Fibroblast of lung (primary cell): ENCODE measurements around the gene TMCO5A. TPM values are rescaled to one million over a fixed set of nuclear protein-coding genes. Genes with fewer than 3 reads are reported as not detected.
A peak's percentile ranks its signal among the peaks of the same experiment; 100 is the strongest.

Source experiments
- DNase-seq, 2 donors: peaks; one replicate each; pipeline versions ENCODE4 v3.0.0 to v3.0.0-alpha.2; 2010; ENCODE audit warnings: low read depth in 2 of 2
- H2AFZ ChIP-seq: 2 replicates; pipeline ENCODE4 v1.5.1; 2012; ENCODE audit warnings: low read length, control low read depth, inconsistent platforms
- H3K27ac ChIP-seq: 2 replicates; pipeline ENCODE4 v1.5.1; 2011; ENCODE audit warnings: low read length, control low read depth; ENCODE audit not compliant: insufficient read depth
- H3K27me3 ChIP-seq: 2 replicates; pipeline ENCODE4 v1.5.1; 2011; ENCODE audit warnings: mild to moderate bottlenecking, low read length; ENCODE audit not compliant: control insufficient read depth, insufficient read depth
- H3K36me3 ChIP-seq: 2 replicates; pipeline ENCODE4 v1.5.1; 2011; ENCODE audit warnings: low read length; ENCODE audit not compliant: control insufficient read depth, insufficient read depth
- H3K4me1 ChIP-seq: 2 replicates; pipeline ENCODE4 v1.5.1; 2011; ENCODE audit warnings: low read length; ENCODE audit not compliant: control insufficient read depth, insufficient read depth; ENCODE audit errors: extremely low read depth
- H3K4me2 ChIP-seq: 2 replicates; pipeline ENCODE4 v1.5.1; 2011; ENCODE audit warnings: low read length, control low read depth; ENCODE audit not compliant: insufficient read depth; ENCODE audit errors: extremely low read depth
- H3K4me3 ChIP-seq, 4 experiments: fragments of 200-600 bp in 1 of 4; sonication (generic) in 1 of 4; replicated peaks in 1 of 4; 2 replicates each; pipeline ENCODE4 v1.5.1; 2011 to 2016; ENCODE audit warnings: low read length in 4 of 4, low read depth in 3 of 4, mild to moderate bottlenecking in 3 of 4, control low read depth in 2 of 4, inconsistent platforms in 1 of 4, mixed read lengths in 1 of 4; ENCODE audit not compliant: insufficient read depth in 1 of 4; ENCODE audit errors: control extremely low read depth in 1 of 4
- H3K79me2 ChIP-seq: 2 replicates; pipeline ENCODE4 v1.5.1; 2012; ENCODE audit warnings: mild to moderate bottlenecking, low read length, inconsistent platforms; ENCODE audit not compliant: control insufficient read depth, insufficient read depth
- H3K9ac ChIP-seq: 2 replicates; pipeline ENCODE4 v1.5.1; 2011; ENCODE audit warnings: mild to moderate bottlenecking, low read length, control low read depth; ENCODE audit not compliant: insufficient read depth
- H3K9me3 ChIP-seq: 2 replicates; pipeline ENCODE4 v1.5.1; 2012; ENCODE audit warnings: low read depth, low read length; ENCODE audit not compliant: control insufficient read depth, insufficient read depth
- H4K20me1 ChIP-seq: 2 replicates; pipeline ENCODE4 v1.5.1; 2011; ENCODE audit warnings: low read length; ENCODE audit not compliant: control insufficient read depth, insufficient read depth; ENCODE audit errors: extremely low read depth
- EZH2 ChIP-seq: IDR thresholded peaks from 2 replicates; pipeline ENCODE4 v1.5.1; 2012; ENCODE audit warnings: low read length, control low read depth, mild to moderate bottlenecking; ENCODE audit errors: missing control alignments
- polyA plus RNA-seq, 2 donors: library from polyadenylated mRNA; depleted of rRNA in 1 of 2; stranded (reverse) in 1 of 2; unstranded in 1 of 2; fragments of >200 nt; gene quantifications; 2 replicates each; pipeline ENCODE4 v1.2.1, GENCODE V29; 2011 to 2012; ENCODE audit warnings: missing spikeins in 1 of 2
- total RNA-seq: library from RNA; depleted of rRNA; stranded (reverse); fragments of >200 nt; gene quantifications from 2 replicates; pipeline ENCODE4 v1.2.1, GENCODE V29; 2014
- TF ChIP-seq, protein P1 (sequence below), 2 donors: IDR thresholded peaks in 1 of 2; conservative IDR thresholded peaks in 1 of 2; 1 replicate in 1 of 2; 2 replicates in 1 of 2; pipeline ENCODE4 v1.5.1; 2011 to 2012; ENCODE audit warnings: low read length in 2 of 2, control low read depth in 1 of 2, inconsistent platforms in 1 of 2, low read depth in 1 of 2, mild to moderate bottlenecking in 1 of 2

The TMCO5A gene
- total and polyA plus RNA-seq, 2 donors (not counting 1 experiment from before 2014, with no cell fraction given) = not detected

DNA sequence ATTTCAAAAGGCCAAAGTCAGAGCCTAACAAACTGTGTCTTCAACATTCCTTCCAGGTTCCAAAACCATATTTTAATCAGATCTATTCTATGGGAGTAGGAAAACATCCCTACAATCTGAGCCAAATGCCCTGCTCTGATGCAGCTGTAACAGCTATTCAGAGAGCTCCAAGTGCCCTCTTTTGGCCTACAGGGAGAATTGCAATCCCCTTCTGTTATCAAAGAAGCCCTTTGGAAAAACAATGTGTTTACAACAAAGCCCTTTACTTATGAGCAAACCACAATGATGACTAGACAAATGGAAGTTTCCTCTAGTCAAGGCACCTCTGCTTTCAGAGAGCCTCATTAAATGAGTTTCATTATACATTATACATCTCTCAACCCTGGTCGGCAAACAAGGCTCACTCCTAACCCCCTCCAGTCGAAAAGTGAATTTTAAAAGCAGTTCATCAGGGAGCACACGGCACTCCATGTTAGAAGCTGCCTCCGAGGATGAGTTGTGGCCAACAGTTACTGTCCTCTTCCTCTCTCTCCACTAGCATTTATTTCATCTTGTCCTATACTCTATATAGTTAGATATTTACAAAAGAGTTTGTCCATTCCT, 42.6 kb upstream of the TMCO5A start:
- Histone ChIP-seq H4K20me1 (no peaks in the 10 kb centered on the region), H3K36me3 (no peaks in the 10 kb centered on the region), H3K9ac (no peak overlapping the region), H3K27me3 (no peaks in the 10 kb centered on the region), H3K9me3 (no peaks in the 10 kb centered on the region), H3K27ac (no peak overlapping the region), H3K4me1 (no peaks in the 10 kb centered on the region), H3K79me2 (no peaks in the 10 kb centered on the region), H3K4me3 (no peak overlapping the region), H3K4me2 (no peak overlapping the region), H2AFZ (peak overlapping the region; percentile 52)
- peak; percentile 47 to 61 for DNase-seq
- no peak for TF ChIP-seq EZH2
- TF ChIP-seq, protein P1, sequence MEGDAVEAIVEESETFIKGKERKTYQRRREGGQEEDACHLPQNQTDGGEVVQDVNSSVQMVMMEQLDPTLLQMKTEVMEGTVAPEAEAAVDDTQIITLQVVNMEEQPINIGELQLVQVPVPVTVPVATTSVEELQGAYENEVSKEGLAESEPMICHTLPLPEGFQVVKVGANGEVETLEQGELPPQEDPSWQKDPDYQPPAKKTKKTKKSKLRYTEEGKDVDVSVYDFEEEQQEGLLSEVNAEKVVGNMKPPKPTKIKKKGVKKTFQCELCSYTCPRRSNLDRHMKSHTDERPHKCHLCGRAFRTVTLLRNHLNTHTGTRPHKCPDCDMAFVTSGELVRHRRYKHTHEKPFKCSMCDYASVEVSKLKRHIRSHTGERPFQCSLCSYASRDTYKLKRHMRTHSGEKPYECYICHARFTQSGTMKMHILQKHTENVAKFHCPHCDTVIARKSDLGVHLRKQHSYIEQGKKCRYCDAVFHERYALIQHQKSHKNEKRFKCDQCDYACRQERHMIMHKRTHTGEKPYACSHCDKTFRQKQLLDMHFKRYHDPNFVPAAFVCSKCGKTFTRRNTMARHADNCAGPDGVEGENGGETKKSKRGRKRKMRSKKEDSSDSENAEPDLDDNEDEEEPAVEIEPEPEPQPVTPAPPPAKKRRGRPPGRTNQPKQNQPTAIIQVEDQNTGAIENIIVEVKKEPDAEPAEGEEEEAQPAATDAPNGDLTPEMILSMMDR (conservative IDR thresholded peaks at IDR 0.05 in 1 of 2, IDR thresholded peaks at IDR 0.05 in 1 of 2; ENCODE audit: low read depth in 1 of 2, low read length in 2 of 2) = peak; percentile 95 to 96

GRCh38 chr15:37893309-37893708, 41.1 kb upstream of the TMCO5A start:
- TF ChIP-seq EZH2 = no peak
- TF ChIP-seq, protein P1 (conservative IDR thresholded peaks at IDR 0.05 in 1 of 2, IDR thresholded peaks at IDR 0.05 in 1 of 2; ENCODE audit: low read depth in 1 of 2, low read length in 2 of 2) = no peak
- H3K9ac ChIP-seq = no peak overlapping the region

GRCh38 chr15:37898362-37898761, 36.1 kb upstream of the TMCO5A start:
- Histone ChIP-seq H4K20me1 (no peaks in the 10 kb centered on the region), H3K9ac (no peak overlapping the region), H3K27ac (no peak overlapping the region), H3K79me2 (no peaks in the 10 kb centered on the region), H3K36me3 (no peaks in the 10 kb centered on the region), H2AFZ (no peak overlapping the region), H3K27me3 (no peaks in the 10 kb centered on the region), H3K4me2 (no peak overlapping the region), H3K4me3 (no peak overlapping the region), H3K9me3 (no peaks in the 10 kb centered on the region), H3K4me1 (peaks cover 4% of the 10 kb centered on the region)
- TF ChIP-seq, protein P1 (conservative IDR thresholded peaks at IDR 0.05 in 1 of 2, IDR thresholded peaks at IDR 0.05 in 1 of 2; ENCODE audit: low read depth in 1 of 2, low read length in 2 of 2) = no peak
- no peak for TF ChIP-seq EZH2
- DNase-seq = no peak

More at GRCh38 chr15:37893309-37893708, 41.1 kb upstream of the TMCO5A start:
- no peaks in the 10 kb centered on the region for H3K9me3 ChIP-seq
- H3K4me3 ChIP-seq = no peak overlapping the region
- peak in 1 of 2 donors; percentile 11 for DNase-seq
- no peak overlapping the region for H2AFZ ChIP-seq
- no peak overlapping the region for H3K27ac ChIP-seq
- no peak overlapping the region for H3K4me2 ChIP-seq
- H3K36me3 ChIP-seq = no peaks in the 10 kb centered on the region
- H3K27me3 ChIP-seq = no peaks in the 10 kb centered on the region
- H3K4me1 ChIP-seq = no peaks in the 10 kb centered on the region
- no peaks in the 10 kb centered on the region for H4K20me1 ChIP-seq
- no peaks in the 10 kb centered on the region for H3K79me2 ChIP-seq
